Keratinocyte (primary cell): ENCODE results near the gene UNC13A. TPM values are rescaled to one million over a fixed set of nuclear protein-coding genes. Genes with fewer than 3 reads are reported as not detected.

Experiments used
- DNase-seq: peaks from one replicate; pipeline ENCODE4 v3.0.0-alpha.2; 2011; ENCODE audit warnings: low read depth, missing footprints, low spot score
- FAIRE-seq: peaks from 2 replicates; lab custom pipeline; 2011; peaks lifted over from hg19 to GRCh38; lab: Jason Lieb, UNC
- H2AFZ ChIP-seq: 2 replicates; pipeline ENCODE4 v1.6.0; 2012; ENCODE audit warnings: low read length, control low read depth, inconsistent platforms; ENCODE audit not compliant: control insufficient read depth
- H3K27ac ChIP-seq: 2 replicates; pipeline ENCODE4 v1.5.1; 2011; ENCODE audit warnings: low read length; ENCODE audit not compliant: control insufficient read depth, insufficient read depth
- H3K27me3 ChIP-seq: 3 replicates; pipeline ENCODE4 v1.6.0; 2011; ENCODE audit warnings: low read length; ENCODE audit not compliant: control insufficient read depth, insufficient read depth; ENCODE audit errors: extremely low read depth
- H3K36me3 ChIP-seq, 2 experiments: 2 replicates in 1 of 2; 3 replicates in 1 of 2; pipeline ENCODE4 v1.5.1; 2011; ENCODE audit warnings: low read length in 2 of 2, mild to moderate bottlenecking in 1 of 2; ENCODE audit not compliant: control insufficient read depth in 2 of 2, insufficient read depth in 2 of 2; ENCODE audit errors: extremely low read depth in 1 of 2
- H3K4me1 ChIP-seq: 3 replicates; pipeline ENCODE4 v1.5.1; 2011; ENCODE audit warnings: low read length; ENCODE audit not compliant: control insufficient read depth, insufficient read depth; ENCODE audit errors: extremely low read depth
- H3K4me2 ChIP-seq: 3 replicates; pipeline ENCODE4 v1.6.0; 2011; ENCODE audit warnings: low read depth, low read length; ENCODE audit not compliant: control insufficient read depth, insufficient read depth; ENCODE audit errors: extremely low read depth
- H3K4me3 ChIP-seq, 3 experiments: fragments of 200-600 bp in 1 of 3; sonication (generic) in 1 of 3; 2 replicates in 2 of 3; 3 replicates in 1 of 3; pipeline ENCODE4 v1.5.1; 2011 to 2016; ENCODE audit warnings: low read length in 3 of 3, mild to moderate bottlenecking in 3 of 3, control low read depth in 2 of 3, inconsistent platforms in 1 of 3, low read depth in 1 of 3, mixed read lengths in 1 of 3, mixed run types in 1 of 3, moderate library complexity in 1 of 3; ENCODE audit not compliant: control insufficient read depth in 2 of 3, insufficient read depth in 2 of 3; ENCODE audit errors: extremely low read depth in 1 of 3
- H3K79me2 ChIP-seq: 2 replicates; pipeline ENCODE4 v1.6.0; 2012; ENCODE audit warnings: low read length; ENCODE audit not compliant: control insufficient read depth, insufficient read depth
- H3K9ac ChIP-seq: 3 replicates; pipeline ENCODE4 v1.6.0; 2011; ENCODE audit warnings: low read length; ENCODE audit not compliant: control insufficient read depth, insufficient read depth; ENCODE audit errors: extremely low read depth
- H3K9me1 ChIP-seq: 3 replicates; pipeline ENCODE4 v1.6.0; 2011; ENCODE audit warnings: low read length; ENCODE audit not compliant: control insufficient read depth, insufficient read depth; ENCODE audit errors: extremely low read depth
- H3K9me3 ChIP-seq: 2 replicates; pipeline ENCODE4 v1.5.1; 2012; ENCODE audit warnings: low read depth, low read length; ENCODE audit not compliant: control insufficient read depth
- H4K20me1 ChIP-seq: 3 replicates; pipeline ENCODE4 v1.6.0; 2011; ENCODE audit warnings: low read length; ENCODE audit not compliant: control insufficient read depth, insufficient read depth; ENCODE audit errors: extremely low read depth
- EZH2 ChIP-seq: IDR thresholded peaks from one replicate; pipeline ENCODE4 v1.6.1; 2012; ENCODE audit warnings: inconsistent platforms, mild to moderate bottlenecking, low read length, moderate library complexity
- dilution Hi-C: fragments of 300-500 bp; cut with MboI; formaldehyde crosslinking; loops from one replicate; pipeline ENCODE4 v1.7.0; 2020; ENCODE audit warnings: low sequenced_read_pairs; ENCODE audit not compliant: extremely low pct_ligation_motif_present
- polyA plus RNA-seq, 5 experiments: library from polyadenylated mRNA; depleted of rRNA in 3 of 5; stranded (reverse) in 3 of 5; stranded (forward) in 1 of 5; unstranded in 1 of 5; fragments of >200 nt; gene quantifications; 1 replicate in 1 of 5; 2 replicates in 3 of 5; 3 replicates in 1 of 5; pipeline versions ENCODE4 v1.2.1 to v1.2.3, GENCODE V29; 2011 to 2012; ENCODE audit warnings: missing spikeins in 2 of 5, low read depth in 1 of 5, low replicate concordance in 1 of 5
- TF ChIP-seq, protein P1 (sequence below), 3 experiments: IDR thresholded peaks in 1 of 3; conservative IDR thresholded peaks in 1 of 3; optimal IDR thresholded peaks in 1 of 3; 2 replicates in 2 of 3; 3 replicates in 1 of 3; pipeline versions ENCODE3 to v1.5.1; 2011; ENCODE audit warnings: low read length in 3 of 3, mild to moderate bottlenecking in 3 of 3, moderate library complexity in 2 of 3, control low read depth in 1 of 3, inconsistent platforms in 1 of 3; ENCODE audit not compliant: insufficient read depth in 2 of 3; ENCODE audit errors: extremely low read depth in 1 of 3

UNC13A gene
- polyA plus RNA-seq, 1 donor (not counting 4 experiments of a cell fraction or from before 2014, with no cell fraction given): under 0.01 TPM

DNA sequence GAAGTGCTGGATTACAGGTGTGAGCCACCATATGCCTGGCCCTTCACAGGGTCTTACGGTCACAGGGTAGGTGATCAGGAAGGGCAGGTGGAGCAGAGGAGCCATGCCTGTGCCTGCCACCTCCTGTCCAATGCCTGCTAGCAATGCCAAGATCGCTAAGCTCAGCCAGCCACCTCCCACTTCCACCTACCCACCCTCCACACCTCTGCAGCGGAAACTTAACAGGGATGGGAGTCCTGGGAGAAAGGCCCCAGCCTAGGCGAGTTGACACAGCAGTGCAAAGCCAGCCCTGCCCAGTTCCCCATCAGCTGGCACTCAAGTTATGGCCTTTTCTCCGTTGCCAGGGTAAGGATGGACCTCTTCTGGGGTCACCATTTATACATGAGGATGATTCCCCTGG lies 47.3 kb upstream of the UNC13A start:
- no peak overlapping the region for H3K27ac ChIP-seq
- peaks cover 6% of the 10 kb centered on the region for H3K79me2 ChIP-seq
- H3K9me1 ChIP-seq: no peaks in the 10 kb centered on the region
- no peak for FAIRE-seq
- H3K9me3 ChIP-seq: no peaks in the 10 kb centered on the region
- TF ChIP-seq, protein P1, sequence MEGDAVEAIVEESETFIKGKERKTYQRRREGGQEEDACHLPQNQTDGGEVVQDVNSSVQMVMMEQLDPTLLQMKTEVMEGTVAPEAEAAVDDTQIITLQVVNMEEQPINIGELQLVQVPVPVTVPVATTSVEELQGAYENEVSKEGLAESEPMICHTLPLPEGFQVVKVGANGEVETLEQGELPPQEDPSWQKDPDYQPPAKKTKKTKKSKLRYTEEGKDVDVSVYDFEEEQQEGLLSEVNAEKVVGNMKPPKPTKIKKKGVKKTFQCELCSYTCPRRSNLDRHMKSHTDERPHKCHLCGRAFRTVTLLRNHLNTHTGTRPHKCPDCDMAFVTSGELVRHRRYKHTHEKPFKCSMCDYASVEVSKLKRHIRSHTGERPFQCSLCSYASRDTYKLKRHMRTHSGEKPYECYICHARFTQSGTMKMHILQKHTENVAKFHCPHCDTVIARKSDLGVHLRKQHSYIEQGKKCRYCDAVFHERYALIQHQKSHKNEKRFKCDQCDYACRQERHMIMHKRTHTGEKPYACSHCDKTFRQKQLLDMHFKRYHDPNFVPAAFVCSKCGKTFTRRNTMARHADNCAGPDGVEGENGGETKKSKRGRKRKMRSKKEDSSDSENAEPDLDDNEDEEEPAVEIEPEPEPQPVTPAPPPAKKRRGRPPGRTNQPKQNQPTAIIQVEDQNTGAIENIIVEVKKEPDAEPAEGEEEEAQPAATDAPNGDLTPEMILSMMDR (optimal IDR thresholded peaks at IDR 0.05 in 1 of 3, IDR thresholded peaks at IDR 0.05 in 1 of 3, conservative IDR thresholded peaks at IDR 0.05 in 1 of 3; ENCODE audit: extremely low read depth in 1 of 3, insufficient read depth in 2 of 3, low read length in 3 of 3): no peak
- TF ChIP-seq EZH2: no peak
- H3K27me3 ChIP-seq: no peaks in the 10 kb centered on the region
- H3K4me1 ChIP-seq: no peaks in the 10 kb centered on the region
- H3K4me3 ChIP-seq: no peak overlapping the region
- DNase-seq: no peak
- dilution Hi-C loops: no loop called here
- H4K20me1 ChIP-seq: peaks cover 4% of the 10 kb centered on the region
- H3K4me2 ChIP-seq: no peak overlapping the region
- H3K9ac ChIP-seq: no peak overlapping the region
- peaks cover 20 to 21% of the 10 kb centered on the region in 2 experiments for H3K36me3 ChIP-seq
- H2AFZ ChIP-seq: no peak overlapping the region

DNA sequence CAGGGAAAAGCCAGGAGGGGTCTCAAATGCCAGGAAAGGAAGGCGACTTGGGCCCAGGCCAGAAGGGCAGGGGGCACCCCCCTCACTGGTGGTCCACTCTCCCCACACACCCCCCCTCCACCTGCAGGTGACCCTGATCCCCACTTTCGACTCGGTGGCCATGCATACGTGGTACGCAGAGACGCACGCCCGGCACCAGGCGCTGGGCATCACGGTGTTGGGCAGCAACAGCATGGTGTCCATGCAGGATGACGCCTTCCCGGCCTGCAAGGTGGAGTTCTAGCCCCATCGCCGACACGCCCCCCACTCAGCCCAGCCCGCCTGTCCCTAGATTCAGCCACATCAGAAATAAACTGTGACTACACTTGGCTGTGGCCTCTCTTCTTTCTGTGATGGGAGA lies 46.0 kb upstream of the UNC13A start:
- Histone ChIP-seq H4K20me1 (peaks cover 4% of the 10 kb centered on the region), H3K27me3 (no peaks in the 10 kb centered on the region), H3K9me1 (no peaks in the 10 kb centered on the region), H2AFZ (no peak overlapping the region), H3K4me2 (no peak overlapping the region), H3K27ac (no peak overlapping the region), H3K36me3 (peaks cover 23 to 27% of the 10 kb centered on the region in 2 experiments), H3K9ac (no peak overlapping the region), H3K9me3 (no peaks in the 10 kb centered on the region), H3K4me3 (no peak overlapping the region), H3K79me2 (peaks cover 8% of the 10 kb centered on the region), H3K4me1 (no peaks in the 10 kb centered on the region)
- no peak for TF ChIP-seq EZH2
- TF ChIP-seq, protein P1 (optimal IDR thresholded peaks at IDR 0.05 in 1 of 3, IDR thresholded peaks at IDR 0.05 in 1 of 3, conservative IDR thresholded peaks at IDR 0.05 in 1 of 3; ENCODE audit: extremely low read depth in 1 of 3, insufficient read depth in 2 of 3, low read length in 3 of 3): no peak
- dilution Hi-C loops: no loop called here
- DNase-seq (no peak), FAIRE-seq (no peak)
